HG03103 (cell line): ENCODE data around the gene NTN1.
"Not testable (repeated sequence)": the region's sequence is repeated elsewhere in the genome, so short reads cannot be mapped to it uniquely, and the experiment has no call there.

Source experiments
- ATAC-seq: cut with Tn5 transposase; IDR thresholded peaks from one replicate; pipeline ENCODE4 v1.9.1; 2021; ENCODE audit warnings: low read depth; ENCODE audit not compliant: unreplicated experiment

The NTN1 gene

DNA sequence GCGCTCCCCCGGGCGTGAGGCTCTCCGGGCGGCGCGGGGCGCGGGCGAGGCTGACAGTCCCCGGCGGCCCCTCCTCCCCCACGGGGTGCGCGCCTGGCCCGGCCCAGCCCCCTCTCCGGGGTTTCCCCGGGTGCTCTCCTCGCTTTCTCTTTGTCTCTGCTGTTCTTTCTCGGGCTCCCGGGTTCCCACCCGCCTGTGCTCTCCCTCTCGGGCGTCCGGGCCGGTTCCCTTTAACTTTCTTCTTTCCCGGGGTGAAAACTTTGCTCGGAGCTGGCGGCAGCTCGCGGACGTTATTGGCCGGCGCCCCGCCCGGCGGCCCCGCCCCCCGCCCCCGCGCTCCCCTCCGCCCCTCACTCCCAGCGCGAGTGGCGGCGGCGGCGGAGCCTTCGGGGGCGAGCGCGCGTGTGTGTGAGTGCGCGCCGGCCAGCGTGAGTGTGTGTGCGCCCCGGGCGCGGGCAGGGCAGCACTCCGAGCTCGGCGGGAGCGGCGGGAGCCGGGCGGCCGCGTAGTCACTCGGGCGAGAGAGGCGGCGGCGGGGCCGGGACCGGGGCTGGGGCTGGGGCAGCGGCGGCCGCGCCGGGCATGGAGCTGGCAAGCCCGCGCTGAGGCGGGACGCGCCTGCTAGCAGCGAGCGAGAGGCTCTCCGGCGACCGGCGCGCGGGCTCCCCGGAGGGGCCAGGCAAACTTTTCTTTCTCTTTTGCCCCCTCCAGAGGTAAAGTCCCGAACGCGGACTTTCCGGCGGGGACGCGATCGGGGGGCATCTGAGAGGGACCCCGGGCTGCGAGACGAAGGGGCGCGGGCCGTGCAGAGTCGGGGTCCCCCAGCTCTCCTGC, at the start of gene NTN1:
Gene NTN1 (plus strand): TSS at position 353 of the 834 bp plus-strand sequence. CDS start 864 bp downstream, outside the sequence.
- no peak for ATAC-seq

- ATAC-seq, result no peak
Observed at GRCh38 chr17:8975091-8975725, 46.1 kb upstream of the NTN1 start.

DNA sequence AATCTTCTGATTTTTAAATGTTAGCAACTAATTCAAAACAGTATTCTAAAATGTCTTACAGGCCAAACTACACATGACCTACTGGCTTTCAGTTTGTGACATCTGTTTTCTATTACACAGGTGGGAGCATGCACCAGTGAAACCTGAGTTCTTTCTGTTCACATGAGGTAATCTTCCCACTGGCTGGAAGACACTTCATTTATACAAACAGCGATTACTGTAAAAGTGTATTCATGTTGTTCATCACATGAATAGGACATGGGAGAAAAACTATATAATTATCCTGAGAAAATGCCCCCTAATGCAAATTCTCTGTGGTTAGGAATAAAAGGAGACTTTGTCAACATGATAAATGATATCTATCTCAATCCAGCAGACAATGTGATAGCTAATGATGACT, 44.7 kb upstream of the NTN1 start:
- ATAC-seq, result no peak

DNA sequence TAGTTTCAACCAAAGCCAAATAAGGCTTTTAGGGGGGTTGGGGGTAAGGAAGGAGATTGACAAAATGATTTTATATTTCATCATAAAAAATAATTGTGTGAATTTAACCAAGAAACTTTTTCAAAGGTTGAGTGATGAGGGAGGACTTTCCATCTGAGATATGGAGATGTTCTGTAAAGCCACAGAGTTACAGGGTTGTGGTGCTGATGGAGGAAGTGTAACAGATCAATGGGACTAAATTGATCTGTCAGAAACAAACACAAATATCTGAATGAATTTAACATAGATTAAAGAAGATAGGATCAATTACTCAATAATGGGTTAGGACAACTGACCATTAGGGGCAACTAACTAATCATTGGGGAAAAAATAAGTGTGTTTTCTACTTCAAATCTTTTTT, 41.6 kb upstream of the NTN1 start:
- ATAC-seq, result no peak

DNA sequence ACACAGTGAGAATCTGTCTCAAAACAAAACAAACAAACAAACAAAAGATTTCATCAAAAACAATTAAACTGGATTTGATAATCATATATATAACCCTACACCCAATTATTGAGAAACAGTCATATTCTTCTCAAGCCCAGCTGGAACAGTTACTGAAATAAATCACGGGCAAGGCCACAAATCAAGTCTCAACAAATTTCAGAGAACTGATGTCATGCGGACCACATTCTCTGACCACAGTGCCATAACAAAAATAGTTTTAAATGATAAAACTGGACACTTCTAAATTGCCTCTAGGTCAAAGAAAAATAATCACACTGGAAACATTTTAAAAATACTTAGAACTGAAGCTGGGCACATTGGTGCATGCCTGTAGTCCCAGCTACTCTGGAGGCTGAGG, 39.9 kb upstream of the NTN1 start:
- no peak for ATAC-seq

- ATAC-seq, result not testable (repeated sequence)
Observed at GRCh38 chr17:8984225-8984624, 37.1 kb upstream of the NTN1 start.

DNA sequence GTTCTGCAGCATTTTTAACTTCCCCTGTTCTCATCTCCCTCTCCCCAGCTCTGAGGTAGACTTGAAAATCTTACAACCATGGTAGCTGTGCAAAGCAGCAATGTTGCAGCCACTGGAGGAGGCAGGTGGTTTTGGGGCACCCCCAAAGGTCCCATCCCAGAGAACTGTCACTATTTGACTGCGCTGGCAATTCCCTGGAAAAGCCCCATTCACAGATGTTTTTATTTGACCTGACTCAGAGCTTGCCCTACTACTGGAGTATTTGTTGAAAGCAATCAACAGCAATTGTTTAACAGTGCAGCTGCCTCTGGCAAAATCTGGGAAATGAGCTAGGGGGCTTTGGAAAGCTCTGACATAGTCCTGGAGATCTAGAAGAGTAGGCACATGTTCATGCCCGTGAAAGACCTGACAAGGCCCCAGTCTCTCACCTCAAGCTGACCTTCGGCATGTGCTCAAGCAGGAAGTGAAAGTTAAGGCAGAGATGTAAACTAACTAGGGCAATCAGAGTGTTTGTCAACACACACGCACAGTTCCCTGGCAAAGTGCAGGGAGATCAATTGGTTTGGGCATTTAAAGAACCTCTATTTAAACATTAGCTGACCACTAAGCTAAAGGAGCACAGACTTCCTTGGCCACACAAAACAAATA, 36.1 kb upstream of the NTN1 start:
- ATAC-seq, result no peak

DNA sequence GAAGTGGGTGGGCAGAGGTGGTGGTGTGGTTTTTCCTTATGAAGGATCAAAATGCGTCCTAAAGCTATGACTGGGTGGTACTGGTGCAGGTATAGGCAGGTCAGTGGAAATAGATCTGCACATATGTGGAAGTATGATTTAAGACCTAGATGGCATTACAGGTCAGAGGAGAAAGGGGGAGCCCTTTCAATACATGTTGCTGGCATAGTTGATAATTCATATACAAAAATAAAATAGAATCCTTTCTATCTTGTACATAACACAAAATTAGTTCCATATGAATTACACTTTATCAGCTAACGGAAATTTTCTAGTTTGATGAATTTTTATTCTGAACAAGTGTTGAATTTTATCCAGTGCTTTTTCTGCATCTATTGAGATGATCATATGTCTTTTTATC, 35.0 kb upstream of the NTN1 start:
- ATAC-seq, result no peak

DNA sequence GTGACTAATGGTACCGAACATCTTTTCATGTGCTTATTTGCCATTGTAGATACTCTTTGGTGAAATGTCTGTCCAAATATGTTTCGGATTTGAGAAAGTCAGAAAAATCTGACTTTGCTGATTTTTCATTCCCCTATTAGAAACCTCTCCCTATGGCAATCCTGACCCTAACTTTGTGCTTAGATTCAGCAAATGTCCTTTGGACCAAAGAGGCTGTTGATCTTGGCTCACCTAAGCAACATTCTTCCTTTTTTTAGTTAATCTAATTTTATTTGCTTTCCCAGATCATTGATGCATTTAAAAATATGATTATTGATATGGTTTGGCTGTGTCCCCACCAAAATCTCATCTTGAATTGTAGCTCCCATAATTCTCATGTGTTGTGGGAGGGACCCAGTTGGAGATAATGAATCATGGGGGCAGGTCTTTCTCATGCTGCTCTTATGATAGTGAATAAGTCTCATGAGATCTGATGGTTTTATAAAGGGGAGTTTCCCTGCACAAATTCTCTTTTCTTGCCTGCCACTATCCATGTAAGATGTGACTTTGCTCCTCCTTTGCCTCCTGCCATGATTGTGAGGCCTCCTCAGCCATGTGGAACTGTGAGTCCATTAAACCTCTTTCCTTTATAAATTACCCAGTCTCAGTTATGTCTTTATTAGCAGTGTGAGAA, 32.9 kb upstream of the NTN1 start:
- not testable (repeated sequence) for ATAC-seq

GRCh38 chr17:8991514-8992285, 29.6 kb upstream of the NTN1 start:
- no peak for ATAC-seq

DNA sequence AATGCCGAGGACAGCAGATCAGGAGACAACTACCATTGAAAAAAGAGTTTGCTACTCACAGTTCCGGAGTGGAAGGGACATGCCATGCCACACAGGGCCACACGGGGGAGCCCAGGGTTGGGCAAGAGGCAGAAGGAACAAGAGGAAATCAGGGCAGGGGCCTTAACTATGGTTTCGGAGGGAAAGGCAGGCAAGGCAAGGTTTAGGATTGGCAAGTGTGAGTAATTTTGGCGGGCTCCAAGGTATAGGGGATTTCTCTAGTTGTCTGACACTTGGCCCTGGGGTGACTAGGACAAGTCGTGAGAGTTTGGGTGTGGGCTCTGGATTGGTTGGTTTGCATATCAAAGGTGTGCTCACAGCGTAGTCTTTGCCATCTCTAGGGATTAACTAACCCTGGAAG, 27.0 kb upstream of the NTN1 start:
- no peak for ATAC-seq

DNA sequence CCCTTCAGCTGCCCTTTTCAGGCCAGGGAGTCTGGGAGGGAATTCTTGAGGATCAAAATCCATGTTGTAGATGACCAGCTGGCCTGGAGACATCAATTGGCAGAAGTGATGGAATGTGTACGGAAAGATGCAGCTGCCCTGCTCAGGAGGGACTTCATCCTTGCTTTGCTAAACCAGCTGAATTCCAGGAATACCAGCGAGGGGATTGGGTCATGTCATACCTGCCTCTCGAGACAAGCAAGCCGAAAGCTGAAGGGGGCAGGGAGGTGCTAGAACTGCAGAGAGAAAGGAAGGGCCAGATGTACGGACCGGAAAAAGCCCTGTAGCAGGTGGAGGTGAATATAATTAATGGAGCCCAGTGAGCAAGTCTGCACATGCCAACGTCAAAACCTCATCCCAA, 25.6 kb upstream of the NTN1 start:
- no peak for ATAC-seq

GRCh38 chr17:8997994-8998628, 23.2 kb upstream of the NTN1 start:
- ATAC-seq, result no peak

- ATAC-seq, result no peak
Observed at GRCh38 chr17:9001559-9001958, 19.8 kb upstream of the NTN1 start.

DNA sequence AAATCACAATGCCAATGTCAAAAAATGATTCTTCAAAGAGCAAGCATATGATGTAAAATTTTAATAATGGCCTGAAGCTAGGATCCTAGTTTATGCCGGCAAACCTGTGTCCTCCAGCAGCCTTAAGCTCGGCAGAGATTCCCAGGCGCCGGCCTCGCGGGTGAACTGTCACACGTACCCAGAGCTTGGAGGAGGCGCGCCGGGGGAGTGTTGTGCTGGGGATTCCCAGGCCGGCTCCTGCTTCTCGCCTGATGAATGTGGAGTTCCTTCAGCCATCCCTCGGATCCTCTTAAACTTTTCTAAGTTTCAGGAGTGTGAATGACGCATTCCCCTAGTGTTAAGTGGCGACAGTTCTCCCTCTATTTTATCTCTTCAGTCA, 19.1 kb upstream of the NTN1 start:
- ATAC-seq, result no peak

- ATAC-seq, result no peak
Observed at GRCh38 chr17:9002606-9003354, 18.5 kb upstream of the NTN1 start.

- no peak for ATAC-seq
Observed at GRCh38 chr17:9003355-9004131, 17.8 kb upstream of the NTN1 start.

GRCh38 chr17:9004132-9004960, 17.0 kb upstream of the NTN1 start:
- no peak for ATAC-seq
